RWPE2 (cell line): ENCODE data around the gene SCD5.
A peak's percentile ranks its signal among the peaks of the same experiment; 100 is the strongest.

Experiments
- ATAC-seq: fragments of 200-7000 bp; cut with Tn5 transposase; 3 replicates; pipeline ENCODE4 v1.9.1; 2021; ENCODE audit warnings: low read depth
- DNase-seq: peaks from one replicate; pipeline ENCODE4 v3.0.0-alpha.2; 2020; ENCODE audit warnings: low spot score
- H3K27ac ChIP-seq: fragments of 450-650 bp; 2 replicates; pipeline ENCODE4 v1.5.1; 2017; ENCODE audit warnings: mild to moderate bottlenecking; ENCODE audit not compliant: poor library complexity, severe bottlenecking
- H3K27me3 ChIP-seq: fragments of 250-450 bp; sonication (Bioruptor Pico); 2 replicates; pipeline ENCODE4 v1.5.1; 2021; ENCODE audit warnings: mild to moderate bottlenecking, moderate library complexity; ENCODE audit not compliant: insufficient read depth, poor library complexity, severe bottlenecking
- H3K36me3 ChIP-seq: fragments of 250-450 bp; sonication (Bioruptor Pico); 2 replicates; pipeline ENCODE4 v1.5.1; 2020; ENCODE audit warnings: low read depth, mild to moderate bottlenecking, moderate library complexity
- H3K4me1 ChIP-seq: fragments of 250-450 bp; sonication (Bioruptor Pico); 2 replicates; pipeline ENCODE4 v1.5.1; 2021; ENCODE audit warnings: mild to moderate bottlenecking, moderate library complexity; ENCODE audit not compliant: insufficient read depth, poor library complexity, severe bottlenecking
- H3K4me3 ChIP-seq: fragments of 250-450 bp; sonication (Bioruptor Pico); 2 replicates; pipeline ENCODE4 v1.5.1; 2021; ENCODE audit warnings: mild to moderate bottlenecking, moderate library complexity; ENCODE audit not compliant: severe bottlenecking
- H3K9me3 ChIP-seq: fragments of 250-450 bp; sonication (Bioruptor Pico); 2 replicates; pipeline ENCODE4 v1.5.1; 2021; ENCODE audit warnings: mild to moderate bottlenecking, moderate library complexity; ENCODE audit not compliant: severe bottlenecking
- TF ChIP-seq, protein P1 (sequence below): fragments of 450-650 bp; IDR thresholded peaks from one replicate; pipeline ENCODE4 v1.5.1; 2017; ENCODE audit warnings: mild to moderate bottlenecking, moderate library complexity; ENCODE audit not compliant: poor library complexity, severe bottlenecking

The SCD5 gene

DNA sequence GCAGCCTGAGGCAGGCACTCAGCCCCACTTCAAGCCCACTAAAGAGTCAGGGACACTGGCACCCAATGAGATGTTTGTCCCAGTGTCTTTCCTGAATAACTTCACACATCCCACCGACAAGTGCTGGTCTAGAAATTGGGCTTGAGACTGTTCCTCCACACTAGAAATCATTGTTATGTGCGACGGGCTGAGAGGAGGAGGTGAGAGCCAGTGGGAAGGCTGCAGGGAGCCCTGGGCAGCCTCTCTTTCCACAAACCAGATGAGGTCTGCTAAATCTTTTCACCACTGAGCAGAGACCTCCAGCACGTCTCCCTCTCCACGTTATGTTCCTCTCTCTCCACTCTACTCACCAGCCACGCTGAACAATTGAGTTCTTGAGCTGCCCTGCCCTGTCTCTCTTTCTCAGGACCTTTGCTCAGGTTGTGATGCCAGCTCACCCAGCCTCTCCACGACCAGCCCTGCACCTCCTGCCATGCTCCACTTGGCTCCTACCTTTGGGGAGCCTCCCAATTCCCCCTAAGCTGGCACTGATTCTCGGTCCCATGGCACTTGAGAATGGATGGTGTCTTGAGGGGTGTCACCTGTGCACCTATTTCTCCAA lies 8.4 kb downstream of the SCD5 start:
- H3K9me3 ChIP-seq: no peaks in the 10 kb centered on the region
- H3K36me3 ChIP-seq: no peaks in the 10 kb centered on the region
- H3K27me3 ChIP-seq: no peaks in the 10 kb centered on the region
- TF ChIP-seq, protein P1, sequence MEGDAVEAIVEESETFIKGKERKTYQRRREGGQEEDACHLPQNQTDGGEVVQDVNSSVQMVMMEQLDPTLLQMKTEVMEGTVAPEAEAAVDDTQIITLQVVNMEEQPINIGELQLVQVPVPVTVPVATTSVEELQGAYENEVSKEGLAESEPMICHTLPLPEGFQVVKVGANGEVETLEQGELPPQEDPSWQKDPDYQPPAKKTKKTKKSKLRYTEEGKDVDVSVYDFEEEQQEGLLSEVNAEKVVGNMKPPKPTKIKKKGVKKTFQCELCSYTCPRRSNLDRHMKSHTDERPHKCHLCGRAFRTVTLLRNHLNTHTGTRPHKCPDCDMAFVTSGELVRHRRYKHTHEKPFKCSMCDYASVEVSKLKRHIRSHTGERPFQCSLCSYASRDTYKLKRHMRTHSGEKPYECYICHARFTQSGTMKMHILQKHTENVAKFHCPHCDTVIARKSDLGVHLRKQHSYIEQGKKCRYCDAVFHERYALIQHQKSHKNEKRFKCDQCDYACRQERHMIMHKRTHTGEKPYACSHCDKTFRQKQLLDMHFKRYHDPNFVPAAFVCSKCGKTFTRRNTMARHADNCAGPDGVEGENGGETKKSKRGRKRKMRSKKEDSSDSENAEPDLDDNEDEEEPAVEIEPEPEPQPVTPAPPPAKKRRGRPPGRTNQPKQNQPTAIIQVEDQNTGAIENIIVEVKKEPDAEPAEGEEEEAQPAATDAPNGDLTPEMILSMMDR: no peak
- no peak for ATAC-seq
- H3K27ac ChIP-seq: no peak overlapping the region
- DNase-seq: no peak
- peaks cover 12% of the 10 kb centered on the region for H3K4me1 ChIP-seq
- H3K4me3 ChIP-seq: no peak overlapping the region

DNA sequence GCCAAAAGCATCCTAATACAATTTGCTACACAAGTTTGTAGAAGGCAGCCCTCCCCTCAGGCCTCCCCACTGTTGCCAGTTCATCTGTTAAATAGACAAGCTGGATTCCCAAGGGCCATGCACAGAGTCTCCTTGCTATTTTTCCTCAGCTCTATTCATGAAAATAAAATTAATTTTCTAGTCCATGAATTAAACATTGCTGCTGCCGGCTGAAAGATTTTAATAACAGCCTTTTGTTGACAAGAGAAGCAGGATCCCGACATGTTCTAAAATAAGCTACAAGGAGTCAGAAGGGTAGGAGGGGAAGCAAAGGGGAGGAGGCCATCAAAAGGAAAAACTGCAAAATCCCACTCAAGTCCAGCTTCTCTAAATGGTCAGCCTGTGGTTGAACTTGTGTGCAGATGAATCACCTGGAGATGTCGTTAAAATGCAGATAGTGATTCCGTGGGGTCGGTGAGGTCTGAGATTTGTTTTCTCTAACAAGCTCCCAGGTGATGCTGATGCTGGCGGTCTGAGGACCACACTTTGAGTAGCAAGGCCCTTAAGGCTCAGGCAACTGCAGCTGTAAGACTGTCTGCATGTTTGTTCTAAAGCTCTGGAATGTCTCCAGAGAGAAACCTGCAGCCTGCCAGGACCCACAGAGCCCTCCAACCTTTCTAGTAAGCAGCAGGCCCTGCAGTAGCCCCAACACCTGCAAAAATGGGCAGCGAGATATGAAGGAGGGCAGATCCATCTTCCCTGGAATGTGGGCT lies 9.4 kb downstream of the SCD5 start:
- no peaks in the 10 kb centered on the region for H3K9me3 ChIP-seq
- no peaks in the 10 kb centered on the region for H3K27me3 ChIP-seq
- H3K4me3 ChIP-seq: no peak overlapping the region
- TF ChIP-seq, protein P1: no peak
- no peak overlapping the region for H3K27ac ChIP-seq
- H3K36me3 ChIP-seq: no peaks in the 10 kb centered on the region
- ATAC-seq (no peak), DNase-seq (no peak)
- H3K4me1 ChIP-seq: peaks cover 17% of the 10 kb centered on the region

DNA sequence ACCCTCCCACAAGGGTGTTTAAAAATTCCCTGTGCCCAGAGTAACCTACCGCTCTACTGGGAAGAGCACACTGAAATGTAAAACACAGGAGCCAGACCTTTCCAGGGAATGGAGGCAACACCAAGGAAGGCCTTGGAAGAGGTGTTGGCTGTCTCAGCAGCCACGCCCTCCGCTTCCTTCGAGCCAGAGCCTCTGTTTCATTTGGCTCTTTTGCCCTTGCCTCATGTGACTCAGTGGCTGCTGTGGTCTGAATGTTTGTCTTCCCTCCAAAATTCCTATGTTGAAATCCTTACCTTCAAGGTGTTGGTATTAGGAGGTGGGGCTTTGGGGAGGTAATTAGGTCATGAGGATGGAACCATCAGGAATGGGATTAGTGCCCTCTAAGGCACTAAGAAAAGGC lies 11.3 kb downstream of the SCD5 start:
- ATAC-seq (peak; percentile 19; the same call in 2 of the 3 replicates), DNase-seq (no peak)
- Histone ChIP-seq H3K27me3 (no peaks in the 10 kb centered on the region), H3K36me3 (no peaks in the 10 kb centered on the region), H3K9me3 (no peaks in the 10 kb centered on the region), H3K27ac (no peak overlapping the region), H3K4me3 (no peak overlapping the region), H3K4me1 (peaks cover 17% of the 10 kb centered on the region)
- TF ChIP-seq, protein P1: no peak

DNA sequence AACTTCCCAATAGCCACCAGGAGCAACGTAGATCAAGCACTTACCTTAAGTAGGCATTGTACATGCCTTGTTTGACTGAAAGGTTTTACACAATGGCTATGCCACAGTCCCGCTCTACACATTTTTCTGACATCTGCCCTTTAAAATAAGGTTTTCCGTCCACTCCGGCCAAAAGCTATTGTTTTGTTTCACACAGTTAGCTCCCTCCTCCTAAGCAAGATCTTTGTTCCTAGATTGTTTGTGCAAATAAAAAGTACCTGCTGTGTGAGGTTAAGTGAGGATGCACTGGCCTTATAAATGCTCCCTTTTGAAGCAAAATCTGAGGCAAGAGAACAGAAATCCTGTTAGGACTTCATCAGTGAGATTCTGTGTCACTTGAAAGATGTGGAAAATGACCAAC lies 11.8 kb downstream of the SCD5 start:
- TF ChIP-seq, protein P1: no peak
- Histone ChIP-seq H3K27me3 (no peaks in the 10 kb centered on the region), H3K4me1 (peaks cover 17% of the 10 kb centered on the region), H3K27ac (no peak overlapping the region), H3K9me3 (no peaks in the 10 kb centered on the region), H3K4me3 (no peak overlapping the region), H3K36me3 (no peaks in the 10 kb centered on the region)
- ATAC-seq (no peak), DNase-seq (no peak)
